WERI-Rb-1 (cell line): Measurements from ENCODE around the gene TJP3.

Experiments used
- DNase-seq: peaks from one replicate; pipeline ENCODE4 v3.0.0-alpha.2; 2020
- H3K27ac ChIP-seq: fragments of 250-450 bp; sonication (Bioruptor Pico); 2 replicates; pipeline ENCODE4 v1.5.1; 2020; ENCODE audit warnings: mild to moderate bottlenecking, moderate library complexity
- H3K27me3 ChIP-seq: fragments of 250-450 bp; sonication (Bioruptor Pico); 2 replicates; pipeline ENCODE4 v1.5.1; 2021; ENCODE audit warnings: mild to moderate bottlenecking, low read depth, moderate library complexity; ENCODE audit not compliant: insufficient read depth, severe bottlenecking
- H3K36me3 ChIP-seq: fragments of 250-450 bp; sonication (Bioruptor Pico); 2 replicates; pipeline ENCODE4 v1.5.1; 2020; ENCODE audit warnings: mild to moderate bottlenecking, moderate library complexity
- H3K4me3 ChIP-seq: 2 replicates; pipeline ENCODE4 v1.5.1; 2011; ENCODE audit warnings: low read depth, mild to moderate bottlenecking, control low read depth, low read length
- H3K9me3 ChIP-seq: fragments of 250-450 bp; sonication (Bioruptor Pico); 2 replicates; pipeline ENCODE4 v1.5.1; 2021; ENCODE audit warnings: mild to moderate bottlenecking, moderate library complexity; ENCODE audit not compliant: severe bottlenecking
- TF ChIP-seq, protein P1 (sequence below): IDR thresholded peaks from 2 replicates; pipeline ENCODE4 v1.5.1; 2011; ENCODE audit warnings: low read depth, mild to moderate bottlenecking, control low read depth, inconsistent platforms, low read length

Gene TJP3

DNA sequence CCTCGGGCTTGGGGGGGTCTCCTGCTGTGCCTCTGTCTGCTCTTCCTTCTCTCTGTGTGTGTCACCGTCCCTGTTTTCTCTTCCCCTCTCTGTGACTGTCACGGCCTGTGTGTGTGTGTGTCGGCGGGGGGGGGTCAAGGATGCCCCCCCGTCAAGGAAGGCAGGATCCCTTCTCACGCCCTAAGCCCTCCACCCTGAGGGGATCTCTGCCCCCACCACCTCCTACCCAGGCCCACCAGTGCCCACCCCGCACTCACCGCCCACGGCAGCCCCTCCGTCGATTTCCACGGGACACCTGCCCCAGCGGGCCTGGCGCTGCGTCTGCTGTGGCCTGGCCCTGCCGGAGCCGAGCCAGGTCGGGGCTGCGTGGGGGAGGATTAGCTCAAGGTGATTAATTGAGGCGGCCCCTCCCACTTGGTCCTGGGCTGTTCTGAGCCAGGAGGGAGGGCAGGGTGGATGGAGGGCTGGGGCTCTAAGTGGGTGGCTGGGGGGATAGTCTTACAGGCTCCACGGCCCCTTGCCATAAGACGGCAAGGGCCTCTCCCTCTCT, 63.8 kb downstream of the TJP3 start, which contains the start of gene RAX2:
Gene RAX2 (minus strand): TSS at position 323 of the 550 bp plus-strand sequence. CDS start 486 bp downstream, outside the sequence.
- Histone ChIP-seq H3K27me3 (no peaks in the 10 kb centered on the region), H3K4me3 (peak within 1 kb of the TSS; percentile 88), H3K9me3 (no peaks in the 10 kb centered on the region), H3K36me3 (peaks cover 40% of the 10 kb centered on the region), H3K27ac (peak within 1 kb of the TSS; percentile 94)
- TF ChIP-seq, protein P1, sequence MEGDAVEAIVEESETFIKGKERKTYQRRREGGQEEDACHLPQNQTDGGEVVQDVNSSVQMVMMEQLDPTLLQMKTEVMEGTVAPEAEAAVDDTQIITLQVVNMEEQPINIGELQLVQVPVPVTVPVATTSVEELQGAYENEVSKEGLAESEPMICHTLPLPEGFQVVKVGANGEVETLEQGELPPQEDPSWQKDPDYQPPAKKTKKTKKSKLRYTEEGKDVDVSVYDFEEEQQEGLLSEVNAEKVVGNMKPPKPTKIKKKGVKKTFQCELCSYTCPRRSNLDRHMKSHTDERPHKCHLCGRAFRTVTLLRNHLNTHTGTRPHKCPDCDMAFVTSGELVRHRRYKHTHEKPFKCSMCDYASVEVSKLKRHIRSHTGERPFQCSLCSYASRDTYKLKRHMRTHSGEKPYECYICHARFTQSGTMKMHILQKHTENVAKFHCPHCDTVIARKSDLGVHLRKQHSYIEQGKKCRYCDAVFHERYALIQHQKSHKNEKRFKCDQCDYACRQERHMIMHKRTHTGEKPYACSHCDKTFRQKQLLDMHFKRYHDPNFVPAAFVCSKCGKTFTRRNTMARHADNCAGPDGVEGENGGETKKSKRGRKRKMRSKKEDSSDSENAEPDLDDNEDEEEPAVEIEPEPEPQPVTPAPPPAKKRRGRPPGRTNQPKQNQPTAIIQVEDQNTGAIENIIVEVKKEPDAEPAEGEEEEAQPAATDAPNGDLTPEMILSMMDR: no peak
- peak; percentile 95 for DNase-seq

DNA sequence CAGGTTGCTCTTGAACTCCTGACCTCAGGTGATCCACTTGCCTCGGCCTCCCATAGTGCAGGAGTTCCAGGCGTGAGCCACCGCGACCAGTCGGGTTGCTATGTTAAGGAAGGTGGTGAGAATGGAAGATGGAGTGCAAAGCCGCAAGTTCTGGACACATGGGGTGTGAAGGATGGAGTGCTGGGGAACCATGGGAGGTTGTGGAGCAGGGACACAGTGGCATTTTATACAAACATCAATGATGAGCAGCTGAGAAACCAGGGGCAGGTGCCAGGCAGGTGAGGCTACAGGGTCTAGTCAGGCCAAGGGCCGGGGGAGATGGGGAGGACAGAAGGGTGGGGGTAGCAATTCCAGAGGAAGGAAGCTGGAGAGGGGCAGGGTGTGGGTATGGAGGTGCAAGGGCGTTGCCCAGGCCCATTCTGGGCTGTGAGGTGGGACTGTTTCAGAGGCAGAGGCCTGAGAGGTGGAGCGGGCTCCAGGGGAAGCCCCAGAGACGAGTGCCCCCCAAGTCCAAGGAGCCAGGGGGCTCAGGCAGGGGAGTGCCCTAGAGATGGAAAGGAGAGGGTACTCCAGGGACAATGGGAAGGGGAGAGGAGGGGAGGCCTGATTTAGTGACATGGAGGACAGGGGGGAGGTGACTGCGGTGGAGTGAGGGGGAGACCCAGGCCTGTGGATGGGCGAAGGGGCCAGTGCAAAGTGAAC, 65.8 kb downstream of the TJP3 start:
- Histone ChIP-seq H3K27me3 (no peaks in the 10 kb centered on the region), H3K36me3 (peaks cover 49% of the 10 kb centered on the region), H3K9me3 (no peaks in the 10 kb centered on the region), H3K4me3 (no peak overlapping the region), H3K27ac (peak overlapping the region; percentile 94)
- DNase-seq: no peak
- TF ChIP-seq, protein P1: no peak

DNA sequence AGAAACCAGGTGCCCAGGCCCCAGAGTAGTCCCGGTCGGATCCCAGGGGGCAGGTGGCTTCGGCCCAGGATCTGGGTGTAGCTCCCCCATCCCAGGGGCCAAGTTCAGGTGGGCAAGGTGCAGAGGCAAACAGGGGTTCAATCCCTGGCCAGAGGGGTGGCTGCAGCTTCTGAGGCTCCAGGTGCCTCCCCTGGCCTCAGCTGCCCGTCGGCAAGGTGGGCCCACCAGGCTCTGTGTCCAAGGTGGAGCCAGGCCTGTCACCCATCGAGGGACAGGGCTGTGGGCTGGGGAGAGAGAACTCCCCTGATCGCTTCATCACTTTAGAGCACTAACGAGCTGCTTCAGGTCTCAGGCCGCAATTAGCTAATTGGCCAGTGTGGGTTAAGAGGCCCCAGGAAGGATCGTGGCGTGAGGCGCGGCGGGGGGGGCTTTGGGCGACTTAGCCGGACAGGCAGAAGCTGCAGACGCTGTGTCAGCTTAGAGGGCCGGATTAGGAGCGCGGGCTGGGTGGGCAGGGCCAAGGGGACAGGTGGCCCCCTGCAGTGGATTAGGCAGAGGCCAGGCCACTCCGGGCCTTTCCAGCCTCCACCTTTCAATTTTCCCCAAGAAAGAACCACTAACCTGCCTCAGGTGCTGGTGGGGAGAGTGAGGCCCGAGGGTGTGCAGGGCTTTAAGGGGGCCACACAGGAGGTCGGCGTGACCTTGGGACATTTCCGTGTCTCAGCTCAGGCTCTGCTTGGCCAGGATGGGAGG, 66.6 kb downstream of the TJP3 start:
- Histone ChIP-seq H3K27me3 (no peaks in the 10 kb centered on the region), H3K36me3 (peaks cover 46% of the 10 kb centered on the region), H3K9me3 (no peaks in the 10 kb centered on the region), H3K27ac (peak overlapping the region; percentile 94), H3K4me3 (peak overlapping the region; percentile 5; the same call in 1 of the 2 replicates)
- peak; percentile 100 for DNase-seq
- TF ChIP-seq, protein P1: no peak

DNA sequence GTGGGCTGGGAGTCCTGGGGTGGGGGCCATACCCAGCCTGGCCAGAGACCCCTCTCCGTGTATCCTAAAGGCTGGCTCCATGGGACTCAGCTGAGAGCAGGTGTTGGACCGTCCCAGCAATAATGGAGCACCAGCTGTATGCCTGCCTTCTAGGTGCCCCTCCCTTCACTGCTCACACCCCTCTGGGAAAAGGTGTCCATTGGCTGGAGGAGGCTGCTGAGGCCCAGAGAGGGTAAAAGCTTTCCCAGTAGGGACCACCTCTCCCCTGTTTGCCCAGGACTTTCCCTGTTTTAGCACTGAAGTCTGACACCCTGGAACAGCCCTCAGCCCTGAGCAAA, 67.2 kb downstream of the TJP3 start:
- DNase-seq: no peak
- H3K27me3 ChIP-seq: no peaks in the 10 kb centered on the region
- TF ChIP-seq, protein P1: no peak
- H3K4me3 ChIP-seq: no peak overlapping the region
- H3K36me3 ChIP-seq: peaks cover 41% of the 10 kb centered on the region
- H3K27ac ChIP-seq: peak overlapping the region; percentile 94
- H3K9me3 ChIP-seq: no peaks in the 10 kb centered on the region

DNA sequence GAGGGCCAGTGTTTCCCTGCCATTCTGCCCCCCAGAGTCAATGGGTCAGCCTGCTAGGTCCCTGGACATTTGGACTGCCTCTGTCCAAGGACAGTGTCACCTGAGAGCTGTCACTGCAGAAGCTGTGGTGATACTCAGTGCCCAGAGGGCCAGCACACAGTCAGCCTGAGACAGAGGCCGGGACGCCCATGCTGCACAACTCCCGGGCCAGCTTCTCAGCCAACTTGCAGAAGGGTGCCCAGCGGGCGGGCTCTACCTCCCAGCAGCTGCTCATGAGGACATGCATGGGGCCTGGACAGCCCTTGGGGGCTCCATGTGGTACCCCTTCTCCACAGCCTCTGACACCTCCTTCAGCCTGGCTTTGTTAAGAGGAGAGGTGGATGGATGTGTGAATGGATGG, 67.6 kb downstream of the TJP3 start:
- no peaks in the 10 kb centered on the region for H3K9me3 ChIP-seq
- H3K27me3 ChIP-seq: no peaks in the 10 kb centered on the region
- no peak overlapping the region for H3K4me3 ChIP-seq
- H3K27ac ChIP-seq: peak overlapping the region; percentile 94
- TF ChIP-seq, protein P1: no peak
- DNase-seq: no peak
- peaks cover 38% of the 10 kb centered on the region for H3K36me3 ChIP-seq
